Type B pancreatic cell (in vitro differentiated cells): ENCODE measurements around the gene PLSCR2. TPM values are rescaled to one million over a fixed set of nuclear protein-coding genes. Genes with fewer than 3 reads are reported as not detected.

Source experiments
- DNase-seq: peaks from one replicate; pipeline ENCODE4 v3.0.0; 2021; ENCODE audit warnings: mixed read lengths; ENCODE audit not compliant: unreplicated experiment; ENCODE audit errors: extremely low spot score
- H3K27ac Mint-ChIP-seq: 2 replicates; pipeline ENCODE4 v1.8.0; 2021; ENCODE audit warnings: mild to moderate bottlenecking, mixed read lengths
- H3K27me3 Mint-ChIP-seq: 2 replicates; pipeline ENCODE4 v1.8.0; 2021; ENCODE audit warnings: mixed read lengths
- H3K36me3 Mint-ChIP-seq: 2 replicates; pipeline ENCODE4 v1.8.0; 2021; ENCODE audit warnings: mixed read lengths
- H3K4me1 Mint-ChIP-seq: one replicate; pipeline ENCODE4 v1.8.0; 2021; ENCODE audit warnings: mixed read lengths; ENCODE audit not compliant: unreplicated experiment
- H3K4me3 Mint-ChIP-seq: 2 replicates; pipeline ENCODE4 v1.8.0; 2021; ENCODE audit warnings: mild to moderate bottlenecking, mixed read lengths
- H3K9me3 Mint-ChIP-seq: 2 replicates; pipeline ENCODE4 v1.8.0; 2021; ENCODE audit warnings: mixed read lengths
- CTCF ChIP-seq: fragments of 200-600 bp; sonication (generic); conservative IDR thresholded peaks from 2 replicates; pipeline ENCODE4 v1.5.0; 2021; ENCODE audit warnings: antibody characterized with exemption, mild to moderate bottlenecking
- total RNA-seq: library from RNA; stranded (reverse); gene quantifications from 2 replicates; pipeline ENCODE4 v1.2.1, GENCODE V29; 2021; ENCODE audit warnings: low replicate concordance

PLSCR2 gene
- total RNA-seq, 1 donor from 2014 or later, result not detected

- DNase-seq, result no peak
- no peak for TF ChIP-seq CTCF
- peaks cover 5% of the 10 kb centered on the region for H3K36me3 Mint-ChIP-seq
- peaks cover 11% of the 10 kb centered on the region for H3K9me3 Mint-ChIP-seq
- peak overlapping the region; percentile 94 for H3K27ac Mint-ChIP-seq
- peaks cover 29% of the 10 kb centered on the region for H3K4me1 Mint-ChIP-seq
- no peak overlapping the region for H3K4me3 Mint-ChIP-seq
- H3K27me3 Mint-ChIP-seq, result no peaks in the 10 kb centered on the region
Measured at GRCh38 chr3:146507331-146508120, 38.2 kb upstream of the PLSCR2 start.

- Mint-ChIP-seq H3K4me3 (no peak overlapping the region), H3K36me3 (no peaks in the 10 kb centered on the region), H3K4me1 (peaks cover 29% of the 10 kb centered on the region), H3K27ac (no peak overlapping the region), H3K27me3 (no peaks in the 10 kb centered on the region), H3K9me3 (peaks cover 5% of the 10 kb centered on the region)
- TF ChIP-seq CTCF, result no peak
- no peak for DNase-seq
Measured at GRCh38 chr3:146505516-146505915, 36.2 kb upstream of the PLSCR2 start.

GRCh38 chr3:146504498-146505197 lies 35.3 kb upstream of the PLSCR2 start:
- H3K27me3 Mint-ChIP-seq, result no peaks in the 10 kb centered on the region
- H3K27ac Mint-ChIP-seq, result no peak overlapping the region
- H3K4me1 Mint-ChIP-seq, result peaks cover 29% of the 10 kb centered on the region
- DNase-seq, result no peak
- no peaks in the 10 kb centered on the region for H3K9me3 Mint-ChIP-seq
- H3K36me3 Mint-ChIP-seq, result no peaks in the 10 kb centered on the region
- no peak for TF ChIP-seq CTCF
- no peak overlapping the region for H3K4me3 Mint-ChIP-seq

DNA sequence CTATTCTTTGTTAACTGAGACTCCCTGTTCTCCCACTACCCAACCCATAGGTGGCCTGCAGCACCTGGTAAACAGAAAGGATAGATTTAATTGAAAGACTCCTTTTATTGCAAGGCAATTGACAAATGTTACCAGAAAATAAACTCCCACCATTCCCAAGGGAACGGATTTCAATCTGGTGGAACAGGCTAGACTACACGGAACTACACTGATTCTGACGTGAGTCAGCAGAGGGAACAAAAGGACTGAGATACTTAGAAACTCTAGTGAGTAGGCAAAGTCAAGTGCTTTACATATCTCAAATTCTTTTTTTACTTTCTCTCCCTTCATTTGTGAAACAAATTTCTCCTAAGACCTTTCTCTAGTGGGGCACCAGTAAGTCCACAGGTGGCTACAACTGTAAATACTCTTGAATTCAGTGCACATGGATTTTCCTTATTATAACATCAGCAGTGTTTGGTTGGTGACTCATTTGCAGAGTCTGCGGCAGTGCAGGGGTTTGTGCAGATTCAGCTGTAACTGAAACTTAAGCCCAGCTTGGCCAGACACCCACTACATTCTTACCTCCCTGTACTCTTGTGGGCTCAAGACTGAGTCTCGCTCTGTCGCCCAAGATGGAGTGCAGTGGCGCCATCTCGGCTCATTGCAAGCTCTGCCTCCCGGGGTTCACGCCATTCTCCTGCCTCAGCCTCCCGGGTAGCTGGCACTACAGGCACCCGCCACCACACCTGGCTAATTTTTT lies 34.3 kb upstream of the PLSCR2 start:
- no peaks in the 10 kb centered on the region for H3K36me3 Mint-ChIP-seq
- no peaks in the 10 kb centered on the region for H3K27me3 Mint-ChIP-seq
- peaks cover 29% of the 10 kb centered on the region for H3K4me1 Mint-ChIP-seq
- H3K27ac Mint-ChIP-seq, result peak overlapping the region; percentile 93
- H3K9me3 Mint-ChIP-seq, result no peaks in the 10 kb centered on the region
- peak overlapping the region; percentile 44 for H3K4me3 Mint-ChIP-seq
- no peak for DNase-seq
- peak; percentile 25 for TF ChIP-seq CTCF

DNA sequence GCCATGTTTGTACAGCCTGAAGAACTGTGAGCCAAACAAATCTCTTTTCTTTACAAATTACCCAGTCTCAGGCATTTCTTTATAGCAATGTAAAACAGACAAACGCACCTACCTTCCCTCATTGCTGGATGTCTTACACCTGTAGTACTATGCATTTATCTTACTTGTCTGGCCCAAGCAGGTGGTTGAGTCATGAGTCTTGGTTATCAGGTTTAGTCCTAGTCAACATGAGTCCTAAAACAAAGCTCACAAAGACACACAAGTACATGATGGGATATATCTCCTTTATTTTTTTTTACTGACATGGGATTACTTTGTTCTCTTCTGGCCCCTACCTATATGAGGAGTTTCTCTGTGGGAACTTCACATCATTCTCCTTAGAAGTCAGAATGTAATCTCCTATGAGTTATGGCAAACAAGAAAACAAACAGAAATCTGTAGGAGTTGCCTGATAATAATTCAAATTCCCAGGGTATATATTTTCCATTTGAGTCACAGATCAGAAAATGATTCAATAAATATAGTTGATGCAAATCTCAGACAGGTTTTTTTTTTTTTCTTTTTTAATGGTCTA lies 33.6 kb upstream of the PLSCR2 start:
- Mint-ChIP-seq H3K27me3 (no peaks in the 10 kb centered on the region), H3K9me3 (no peaks in the 10 kb centered on the region), H3K4me1 (peaks cover 29% of the 10 kb centered on the region), H3K36me3 (no peaks in the 10 kb centered on the region), H3K27ac (peak overlapping the region; percentile 93), H3K4me3 (peak overlapping the region; percentile 22)
- TF ChIP-seq CTCF, result no peak
- no peak for DNase-seq
